Measurements from ENCODE around the gene CACNA1C. TPM values are rescaled to one million over a fixed set of nuclear protein-coding genes. Genes with fewer than 3 reads are reported as not detected.

CACNA1C gene
- total and polyA plus RNA-seq, 8 donors, result 0.31 to 55.8 (median 7.2) TPM

DNA sequence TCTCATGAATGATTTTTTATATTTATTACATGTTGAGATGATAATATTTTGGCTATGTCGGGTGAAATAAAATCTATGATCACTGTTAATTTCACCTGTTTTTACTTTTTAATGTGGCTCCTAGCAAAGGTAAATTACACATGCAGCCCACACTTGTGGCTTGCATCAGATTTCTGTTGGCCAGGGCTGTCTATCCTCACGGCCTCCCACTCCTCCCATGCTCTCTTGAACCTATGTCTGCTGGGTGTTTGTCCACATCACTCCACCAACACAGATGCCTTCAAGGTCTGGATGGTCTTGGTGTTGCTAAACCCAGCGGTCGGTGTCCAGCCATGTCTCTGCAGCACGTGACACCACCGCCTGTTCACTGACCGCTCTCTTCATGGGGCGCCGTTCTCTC is 402.6 kb downstream of the CACNA1C start:
- Histone ChIP-seq H3K4me1 (no peaks in the 10 kb centered on the region), H3K36me3 (peaks cover 0 to 12% (median 0%) of the 10 kb centered on the region in 4 donors), H3K27ac (no peak overlapping the region), H3K4me3 (no peak overlapping the region), H3K27me3 (no peaks in the 10 kb centered on the region), H3K9me3 (no peaks in the 10 kb centered on the region)
- DNase-seq, result no peak
- intact Hi-C loops (cut with DNase I; ENCODE audit: low total_unique reads), result no loop called here
- no peak for TF ChIP-seq POLR2A (IDR thresholded peaks at IDR 0.05)
- TF ChIP-seq POLR2AphosphoS5 (IDR thresholded peaks at IDR 0.05), result no peak
- no peak for TF ChIP-seq EP300 (IDR thresholded peaks at IDR 0.05)
- TF ChIP-seq, protein P1, sequence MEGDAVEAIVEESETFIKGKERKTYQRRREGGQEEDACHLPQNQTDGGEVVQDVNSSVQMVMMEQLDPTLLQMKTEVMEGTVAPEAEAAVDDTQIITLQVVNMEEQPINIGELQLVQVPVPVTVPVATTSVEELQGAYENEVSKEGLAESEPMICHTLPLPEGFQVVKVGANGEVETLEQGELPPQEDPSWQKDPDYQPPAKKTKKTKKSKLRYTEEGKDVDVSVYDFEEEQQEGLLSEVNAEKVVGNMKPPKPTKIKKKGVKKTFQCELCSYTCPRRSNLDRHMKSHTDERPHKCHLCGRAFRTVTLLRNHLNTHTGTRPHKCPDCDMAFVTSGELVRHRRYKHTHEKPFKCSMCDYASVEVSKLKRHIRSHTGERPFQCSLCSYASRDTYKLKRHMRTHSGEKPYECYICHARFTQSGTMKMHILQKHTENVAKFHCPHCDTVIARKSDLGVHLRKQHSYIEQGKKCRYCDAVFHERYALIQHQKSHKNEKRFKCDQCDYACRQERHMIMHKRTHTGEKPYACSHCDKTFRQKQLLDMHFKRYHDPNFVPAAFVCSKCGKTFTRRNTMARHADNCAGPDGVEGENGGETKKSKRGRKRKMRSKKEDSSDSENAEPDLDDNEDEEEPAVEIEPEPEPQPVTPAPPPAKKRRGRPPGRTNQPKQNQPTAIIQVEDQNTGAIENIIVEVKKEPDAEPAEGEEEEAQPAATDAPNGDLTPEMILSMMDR (IDR thresholded peaks at IDR 0.05), result no peak
- 89 to 95% (median 93%) methylated on average over 9 of the region's 9 CpGs for WGBS, 5 donors

DNA sequence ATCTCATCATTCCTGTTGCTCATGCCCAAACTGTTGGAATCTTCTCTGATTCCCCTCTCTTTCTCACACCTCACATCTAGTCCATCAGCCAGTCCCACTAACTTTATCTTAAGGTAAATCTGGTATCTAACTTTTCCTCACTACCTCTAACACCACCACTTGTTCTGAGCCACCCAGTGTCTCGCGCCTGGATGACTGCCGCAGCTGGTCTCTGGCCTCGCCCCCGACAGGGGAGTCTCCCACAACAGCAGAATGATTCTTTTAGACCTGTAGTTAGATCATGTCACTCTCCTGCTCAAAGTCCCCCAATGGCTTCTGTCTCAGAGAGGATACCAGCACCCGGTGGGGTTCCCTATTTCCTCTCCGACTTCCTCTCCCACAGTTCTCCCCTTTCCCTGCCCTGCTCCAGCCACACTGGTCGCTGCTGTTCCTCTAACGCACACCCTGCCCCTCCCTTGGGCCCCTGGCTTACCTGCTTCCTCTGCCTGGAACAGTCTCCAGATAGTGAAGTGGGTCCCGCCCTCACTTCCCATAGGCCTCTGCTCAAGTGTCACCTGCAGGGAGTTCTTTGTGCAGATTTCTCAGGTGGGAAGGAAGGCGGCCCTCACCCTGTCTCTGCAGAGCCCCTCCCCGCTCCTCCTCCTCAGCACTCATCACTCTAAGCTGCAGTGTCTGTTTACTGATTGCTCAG is 403.5 kb downstream of the CACNA1C start:
- H3K4me3 ChIP-seq, result no peak overlapping the region
- H3K36me3 ChIP-seq, result peaks cover 0 to 15% (median 0%) of the 10 kb centered on the region in 4 donors
- DNase-seq, result peak in 1 of 2 donors; percentile 37
- H3K4me1 ChIP-seq, result no peaks in the 10 kb centered on the region
- H3K9me3 ChIP-seq, result no peaks in the 10 kb centered on the region
- TF ChIP-seq POLR2AphosphoS5 (IDR thresholded peaks at IDR 0.05) (no peak), POLR2A (IDR thresholded peaks at IDR 0.05) (no peak), EP300 (IDR thresholded peaks at IDR 0.05) (no peak)
- TF ChIP-seq, protein P1 (IDR thresholded peaks at IDR 0.05), result no peak
- H3K27ac ChIP-seq, result no peak overlapping the region
- H3K27me3 ChIP-seq, result no peaks in the 10 kb centered on the region
- intact Hi-C loops (cut with DNase I; ENCODE audit: low total_unique reads), result no loop called here
- 68 to 77% (median 74%) methylated on average over 11 to 12 of the region's 12 CpGs for WGBS, 5 donors

DNA sequence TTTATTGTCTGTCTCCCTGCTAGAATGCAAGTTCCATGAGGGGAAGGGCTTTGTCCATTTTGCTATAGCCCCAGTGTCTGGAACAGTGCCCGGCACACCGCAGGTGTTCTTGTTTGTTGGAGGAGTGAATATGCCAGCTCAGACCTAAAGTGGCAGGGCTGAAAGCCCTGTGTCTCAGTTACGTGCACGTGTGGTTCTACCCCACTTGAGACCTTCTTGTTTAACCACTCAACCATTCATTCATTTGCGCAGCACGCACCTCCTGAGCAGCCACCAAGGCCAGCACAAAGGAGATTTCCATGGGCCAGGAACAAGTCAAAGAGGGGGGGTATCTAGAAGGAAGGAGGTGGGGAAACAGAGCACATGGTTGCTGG is 404.0 kb downstream of the CACNA1C start:
- no peak for DNase-seq
- whole genome bisulfite sequencing, 5 donors, result 73 to 77% (median 75%) methylated on average over 6 of the region's 6 CpGs
- TF ChIP-seq POLR2AphosphoS5 (IDR thresholded peaks at IDR 0.05) (no peak), POLR2A (IDR thresholded peaks at IDR 0.05) (no peak)
- TF ChIP-seq, protein P1 (IDR thresholded peaks at IDR 0.05), result no peak
- no peaks in the 10 kb centered on the region for H3K9me3 ChIP-seq
- H3K27ac ChIP-seq, result no peak overlapping the region
- peaks cover 0 to 20% (median 0%) of the 10 kb centered on the region in 4 donors for H3K36me3 ChIP-seq
- no peak overlapping the region for H3K4me3 ChIP-seq
- intact Hi-C loops (cut with DNase I; ENCODE audit: low total_unique reads), result no loop called here
- no peaks in the 10 kb centered on the region for H3K27me3 ChIP-seq
- H3K4me1 ChIP-seq, result no peaks in the 10 kb centered on the region

DNA sequence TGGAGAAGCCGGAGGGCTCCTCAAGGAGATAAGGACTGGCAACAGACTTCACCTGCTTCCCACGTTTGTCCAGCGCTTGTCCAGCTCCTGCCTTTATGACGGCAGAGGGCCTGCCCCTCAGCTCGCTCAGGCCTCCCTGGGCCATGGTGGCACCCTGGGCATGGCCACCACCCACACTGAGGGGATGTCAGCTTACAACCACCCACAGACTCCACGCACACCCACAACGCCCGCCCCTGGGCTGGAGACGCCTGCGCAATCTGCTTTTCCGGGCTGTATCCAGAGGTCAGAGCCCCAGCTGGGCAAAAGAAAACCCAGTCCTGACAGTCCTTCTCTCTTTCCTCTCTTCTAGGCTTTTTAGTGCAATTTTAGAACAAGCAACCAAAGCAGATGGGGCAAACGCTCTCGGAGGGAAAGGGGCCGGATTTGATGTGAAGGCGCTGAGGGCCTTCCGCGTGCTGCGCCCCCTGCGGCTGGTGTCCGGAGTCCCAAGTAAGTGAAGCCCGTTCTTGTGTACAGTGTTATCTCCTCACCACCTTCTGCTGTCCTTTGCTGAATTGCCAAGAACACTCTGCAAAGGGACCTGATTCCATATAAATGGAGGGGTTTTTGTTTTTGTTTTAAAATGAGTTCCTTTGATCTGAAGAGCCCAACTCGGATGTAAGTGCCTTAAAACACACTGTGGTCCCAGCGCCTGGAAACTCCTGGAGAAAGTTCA is 404.6 kb downstream of the CACNA1C start:
- H3K4me1 ChIP-seq, result no peaks in the 10 kb centered on the region
- no peaks in the 10 kb centered on the region for H3K9me3 ChIP-seq
- no peak overlapping the region for H3K4me3 ChIP-seq
- intact Hi-C loops (cut with DNase I; ENCODE audit: low total_unique reads), result no loop called here
- H3K36me3 ChIP-seq, result peaks cover 0 to 26% (median 0%) of the 10 kb centered on the region in 4 donors
- TF ChIP-seq POLR2A (IDR thresholded peaks at IDR 0.05) (no peak), EP300 (IDR thresholded peaks at IDR 0.05) (no peak), POLR2AphosphoS5 (IDR thresholded peaks at IDR 0.05) (no peak)
- TF ChIP-seq, protein P1 (IDR thresholded peaks at IDR 0.05), result no peak
- peak overlapping the region in 2 of 5 donors; percentile 8 to 28 for H3K27ac ChIP-seq
- 86 to 91% (median 89%) methylated on average over 22 to 23 of the region's 23 CpGs for WGBS, 5 donors
- H3K27me3 ChIP-seq, result no peaks in the 10 kb centered on the region
- no peak for DNase-seq
